Ovary (tissue), 9 donors: Measurements from ENCODE around the gene RANBP10. TPM values are rescaled to one million over a fixed set of nuclear protein-coding genes. Genes with fewer than 3 reads are reported as not detected.

ENCODE experiments used
- DNase-seq, 5 donors: peaks; one replicate each; pipeline ENCODE4 v3.0.0-alpha.2; 2019 to 2020
- H3K27ac ChIP-seq, 2 donors: fragments of 200-600 bp; one replicate each; pipeline versions ENCODE4 v1.5.1 to v1.8.0; 2019 to 2022
- H3K27me3 ChIP-seq: fragments of 200-600 bp; one replicate; pipeline ENCODE4 v1.8.0; 2022
- H3K36me3 ChIP-seq: fragments of 200-600 bp; sonication (generic); one replicate; pipeline ENCODE4 v1.5.1; 2019
- H3K4me1 ChIP-seq: one replicate; pipeline ENCODE4 v1.8.1; 2013; ENCODE audit warnings: mild to moderate bottlenecking, moderate library complexity; ENCODE audit not compliant: insufficient read depth
- H3K4me3 ChIP-seq: fragments of 200-600 bp; sonication (generic); one replicate; pipeline ENCODE4 v1.5.1; 2017
- H3K9me3 ChIP-seq, 2 donors: fragments of 200-600 bp in 1 of 2; sonication (generic) in 1 of 2; one replicate each; pipeline versions ENCODE4 v1.5.1 to v1.8.1; 2013 to 2019; ENCODE audit warnings: mild to moderate bottlenecking in 1 of 2, moderate library complexity in 1 of 2
- CTCF ChIP-seq, 3 donors: fragments of 450-650 bp in 2 of 3; fragments of 200-600 bp in 1 of 3; IDR thresholded peaks; one replicate each; pipeline versions ENCODE4 v1.5.1 to v1.8.0; 2016 to 2022; ENCODE audit warnings: antibody characterized with exemption in 3 of 3, mild to moderate bottlenecking in 1 of 3
- EP300 ChIP-seq: sonication (generic); formaldehyde crosslinking; IDR thresholded peaks from one replicate; pipeline ENCODE4 v1.6.1; 2017; ENCODE audit warnings: antibody characterized with exemption
- POLR2A ChIP-seq: fragments of 450-650 bp; IDR thresholded peaks from one replicate; pipeline ENCODE4 v1.6.1; 2017; ENCODE audit warnings: antibody characterized with exemption, mild to moderate bottlenecking, moderate library complexity
- WGBS, 3 donors: extraction: QIAGEN DNeasy Blood & Tissue Kit in 1 of 3; methylation state at CpG; one replicate each; pipeline versions ENCODE4 v1.1.5 to v1.1.7; 2013 to 2017; 5-methylcytosine and 5-hydroxymethylcytosine counted together
- intact Hi-C, 4 donors: fragments of 100-400 bp; cut with DNase I; formaldehyde crosslinking; loops; one replicate each; pipeline versions ENCODE4 v1.11.0 to v1.15.1; 2022 to 2023
- polyA plus RNA-seq, 2 donors: library from polyadenylated mRNA; stranded (reverse); fragments of 200-250 nt in 1 of 2; fragments of 350-450 nt in 1 of 2; fragmentation: Illumina TruSeq in 1 of 2; extraction: RNeasy Lipid Tissue Mini Kit (QIAGEN cat#74804) in 1 of 2; gene quantifications; one replicate each; pipeline ENCODE4 v1.2.3, GENCODE V29; 2013 to 2014
- total RNA-seq, 7 donors: library from RNA; depleted of rRNA in 2 of 7; stranded (reverse); fragments of >200 nt in 2 of 7; fragmentation: NEBNext Ultra II Directional in 3 of 7; extraction: Animal tissue kit (Norgen Biotek cat#: 25700) in 3 of 7; gene quantifications; one replicate each; pipeline versions ENCODE4 v1.1.0 to v1.2.4, GENCODE V29; 2016 to 2023
- donor health status: DM: no; HTN: no; CAD: no; lungs with moderate emphysema.
- donor health status: DM: no; HTN: no; CAD: no.
- donor health status: Bipolar disorder and iron deficiency.
- donor health status: DM: yes; HTN: yes; CAD: no.
- donor health status: DM: no; HTN: no; CAD: no.
- donor health status: DM: yes; HTN: yes; CAD: no.

The RANBP10 gene
- total and polyA plus RNA-seq, 9 donors, result 8.3 to 19.6 (median 16.9) TPM

GRCh38 chr16:67781565-67781921 lies 24.8 kb downstream of the RANBP10 start:
- no peaks in the 10 kb centered on the region for H3K4me1 ChIP-seq
- no peaks in the 10 kb centered on the region for H3K36me3 ChIP-seq
- no peak overlapping the region for H3K4me3 ChIP-seq
- WGBS, 3 donors, result 82 to 91% (median 85%) methylated on average over 5 of the region's 5 CpGs
- H3K9me3 ChIP-seq, result no peaks in the 10 kb centered on the region
- H3K27me3 ChIP-seq, result no peaks in the 10 kb centered on the region
- no peak overlapping the region for H3K27ac ChIP-seq
- TF ChIP-seq POLR2A (no peak), EP300 (no peak), CTCF (IDR thresholded peaks at IDR 0.05) (no peak)
- intact Hi-C loops, result no loop called here
- DNase-seq, result no peak

GRCh38 chr16:67780847-67781564 lies 25.4 kb downstream of the RANBP10 start:
- no peak for DNase-seq
- H3K36me3 ChIP-seq, result no peaks in the 10 kb centered on the region
- no peak overlapping the region for H3K4me3 ChIP-seq
- intact Hi-C loops, result no loop called here
- TF ChIP-seq EP300 (no peak), POLR2A (no peak), CTCF (IDR thresholded peaks at IDR 0.05) (no peak)
- no peaks in the 10 kb centered on the region for H3K9me3 ChIP-seq
- 88 to 93% (median 91%) methylated on average over 7 of the region's 7 CpGs for WGBS, 3 donors
- H3K27me3 ChIP-seq, result no peaks in the 10 kb centered on the region
- no peak overlapping the region for H3K27ac ChIP-seq
- no peaks in the 10 kb centered on the region for H3K4me1 ChIP-seq

GRCh38 chr16:67779256-67780014 lies 26.9 kb downstream of the RANBP10 start:
- no peak overlapping the region for H3K27ac ChIP-seq
- H3K9me3 ChIP-seq, result no peaks in the 10 kb centered on the region
- no peak overlapping the region for H3K4me3 ChIP-seq
- intact Hi-C loops, result loop anchor here in 1 of 4 donors (10.0 kb wide), 1 partner anchor 1155 kb away; no protein-coding TSS in a partner anchor
- H3K36me3 ChIP-seq, result no peaks in the 10 kb centered on the region
- no peaks in the 10 kb centered on the region for H3K27me3 ChIP-seq
- no peak for DNase-seq
- 79 to 82% (median 81%) methylated on average over 5 of the region's 5 CpGs for WGBS, 3 donors
- H3K4me1 ChIP-seq, result peaks cover under 1% of the 10 kb centered on the region
- TF ChIP-seq CTCF (IDR thresholded peaks at IDR 0.05) (no peak), POLR2A (no peak), EP300 (no peak)

GRCh38 chr16:67775273-67775672 lies 31.1 kb downstream of the RANBP10 start:
- no peak for TF ChIP-seq EP300
- no peak for TF ChIP-seq POLR2A
- TF ChIP-seq CTCF (IDR thresholded peaks at IDR 0.05), result no peak
- H3K36me3 ChIP-seq, result no peaks in the 10 kb centered on the region
- peaks cover 13% of the 10 kb centered on the region for H3K4me1 ChIP-seq
- no peak for DNase-seq
- no peak overlapping the region for H3K4me3 ChIP-seq
- H3K27ac ChIP-seq, result no peak overlapping the region
- no peaks in the 10 kb centered on the region for H3K9me3 ChIP-seq
- intact Hi-C loops, result loop anchor here in 1 of 4 donors (10.0 kb wide), 1 partner anchor 1150 kb away; no protein-coding TSS in a partner anchor
- 94 to 97% (median 96%) methylated on average over 6 of the region's 6 CpGs for WGBS, 3 donors
- no peaks in the 10 kb centered on the region for H3K27me3 ChIP-seq
